GM18873 (cell line): ENCODE data around the gene HDAC4.

Source experiments
- ATAC-seq: cut with Tn5 transposase; IDR thresholded peaks from one replicate; pipeline ENCODE4 v1.9.1; 2021; ENCODE audit warnings: mild to moderate bottlenecking, moderate library complexity, moderate number of reproducible peaks; ENCODE audit not compliant: unreplicated experiment, low FRiP score

HDAC4 gene

GRCh38 chr2:239329972-239330572 lies 70.7 kb downstream of the HDAC4 start:
- ATAC-seq = no peak

GRCh38 chr2:239329284-239329971 lies 71.4 kb downstream of the HDAC4 start:
- ATAC-seq = no peak

- no peak for ATAC-seq
Observed at GRCh38 chr2:239328351-239329191, 72.2 kb downstream of the HDAC4 start.

GRCh38 chr2:239327536-239328350 lies 73.1 kb downstream of the HDAC4 start:
- ATAC-seq = no peak

- ATAC-seq = no peak
Observed at GRCh38 chr2:239326831-239327535, 73.8 kb downstream of the HDAC4 start.

- no peak for ATAC-seq
Observed at GRCh38 chr2:239324456-239324855, 76.4 kb downstream of the HDAC4 start.

- ATAC-seq = no peak
Observed at GRCh38 chr2:239323447-239323846, 77.4 kb downstream of the HDAC4 start.

- ATAC-seq = no peak
Observed at GRCh38 chr2:239322416-239323086, 78.3 kb downstream of the HDAC4 start.

- ATAC-seq = no peak
Observed at GRCh38 chr2:239321596-239322415, 79.0 kb downstream of the HDAC4 start.

- ATAC-seq = no peak
Observed at GRCh38 chr2:239318790-239319661, 81.8 kb downstream of the HDAC4 start.

- ATAC-seq = no peak
Observed at GRCh38 chr2:239318151-239318611, 82.6 kb downstream of the HDAC4 start.

- ATAC-seq = no peak
Observed at GRCh38 chr2:239316562-239317465, 84.0 kb downstream of the HDAC4 start.

GRCh38 chr2:239315308-239315707 lies 85.5 kb downstream of the HDAC4 start:
- no peak for ATAC-seq

GRCh38 chr2:239313776-239314175 lies 87.0 kb downstream of the HDAC4 start:
- ATAC-seq = no peak

- ATAC-seq = no peak
Observed at GRCh38 chr2:239312741-239313667, 87.8 kb downstream of the HDAC4 start.
